ENCODE results near the gene TMC5.

The TMC5 gene

GRCh38 chr16:19548144-19548543, 130.5 kb downstream of the TMC5 start:
- DNase-seq: no peak

Measured in inflammatory macrophage (primary cell).